HepG2 (cell line): ENCODE results near the gene DGKD. TPM values are rescaled to one million over a fixed set of nuclear protein-coding genes. Genes with fewer than 3 reads are reported as not detected.

Source experiments
- KLF13 ChIP-seq: sonication (generic); formaldehyde crosslinking; IDR thresholded peaks from 2 replicates; pipeline ENCODE4 v1.4.0; 2020; ENCODE audit warnings: mild to moderate bottlenecking, missing genetic modification reagents
- ZKSCAN8 ChIP-seq: IDR thresholded peaks from 2 replicates; pipeline ENCODE4 v1.6.1; 2016; ENCODE audit warnings: borderline replicate concordance, missing genetic modification reagents, missing compliant biosample characterization
- polyA plus RNA-seq, 8 experiments: library from polyadenylated mRNA; depleted of rRNA in 3 of 8; stranded (reverse) in 7 of 8; unstranded in 1 of 8; fragments of >200 nt; fragmentation: Illumina TruSeq in 4 of 8; extraction: Trizol in 4 of 8; gene quantifications; 2 replicates each; pipeline versions ENCODE4 v1.2.1 to v1.2.3, GENCODE V29; 2011 to 2016; ENCODE audit warnings: low read depth in 4 of 8, missing spikeins in 1 of 8, mixed read lengths in 1 of 8; ENCODE audit not compliant: insufficient read depth in 1 of 8
- total RNA-seq, 5 experiments: library from RNA; depleted of rRNA; stranded (reverse); fragments of >200 nt; fragmentation: Illumina TruSeq; extraction: Trizol; gene quantifications; 2 replicates each; pipeline ENCODE4 v1.2.3, GENCODE V29; 2016; ENCODE audit warnings: low read depth in 1 of 5
- TF ChIP-seq, protein P1 (sequence below): sonication (generic); formaldehyde crosslinking; IDR thresholded peaks from 2 replicates; pipeline ENCODE4 v1.4.0; 2020; ENCODE audit warnings: missing genetic modification reagents
- TF ChIP-seq, protein P2 (sequence below): sonication (generic); formaldehyde crosslinking; IDR thresholded peaks from 2 replicates; pipeline ENCODE4 v1.9.0; 2021; ENCODE audit warnings: missing genetic modification reagents, borderline replicate concordance

The DGKD gene
- total and polyA plus RNA-seq, 2 of the 13 experiments (the other 11 are each of a cell fraction or from before 2014, with no cell fraction given) = 24.5 to 33.2 TPM

DNA sequence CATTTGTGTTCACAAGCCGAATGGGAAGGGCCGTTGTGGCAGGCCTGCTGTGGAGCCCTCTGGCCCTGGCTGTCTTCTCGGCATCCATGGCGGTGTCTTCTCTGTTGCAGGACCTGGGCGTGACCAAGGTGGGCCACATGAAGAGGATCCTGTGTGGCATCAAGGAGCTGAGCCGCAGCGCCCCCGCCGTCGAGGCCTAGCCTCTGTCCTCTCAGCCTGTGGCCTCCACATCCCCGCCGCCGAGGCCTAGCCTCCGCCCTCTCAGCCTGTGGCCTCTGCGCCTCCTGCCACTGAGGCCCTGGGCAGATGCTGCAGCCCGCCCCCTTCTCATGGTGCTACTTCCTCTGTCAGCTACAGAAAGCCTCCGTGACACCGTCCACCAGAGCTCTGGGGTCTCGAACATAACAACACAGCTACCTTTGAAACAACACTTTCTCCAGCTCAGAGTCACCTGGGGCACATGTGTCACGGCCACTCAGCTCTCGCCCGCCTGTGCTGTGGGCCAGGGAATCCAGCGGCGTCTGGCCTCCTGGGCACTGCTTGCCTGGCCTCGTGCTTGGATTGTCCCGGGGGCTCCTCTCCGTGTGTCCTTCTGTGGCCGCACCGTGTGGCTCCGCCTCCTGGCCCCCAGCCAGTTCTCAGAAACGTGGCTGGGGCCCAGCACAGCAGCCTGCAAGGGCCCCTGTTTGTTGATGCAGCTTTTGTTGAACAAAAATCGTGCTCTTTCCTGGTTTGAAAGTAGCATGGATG, 115.1 kb downstream of the DGKD start (continued):
- TF ChIP-seq, protein P1, sequence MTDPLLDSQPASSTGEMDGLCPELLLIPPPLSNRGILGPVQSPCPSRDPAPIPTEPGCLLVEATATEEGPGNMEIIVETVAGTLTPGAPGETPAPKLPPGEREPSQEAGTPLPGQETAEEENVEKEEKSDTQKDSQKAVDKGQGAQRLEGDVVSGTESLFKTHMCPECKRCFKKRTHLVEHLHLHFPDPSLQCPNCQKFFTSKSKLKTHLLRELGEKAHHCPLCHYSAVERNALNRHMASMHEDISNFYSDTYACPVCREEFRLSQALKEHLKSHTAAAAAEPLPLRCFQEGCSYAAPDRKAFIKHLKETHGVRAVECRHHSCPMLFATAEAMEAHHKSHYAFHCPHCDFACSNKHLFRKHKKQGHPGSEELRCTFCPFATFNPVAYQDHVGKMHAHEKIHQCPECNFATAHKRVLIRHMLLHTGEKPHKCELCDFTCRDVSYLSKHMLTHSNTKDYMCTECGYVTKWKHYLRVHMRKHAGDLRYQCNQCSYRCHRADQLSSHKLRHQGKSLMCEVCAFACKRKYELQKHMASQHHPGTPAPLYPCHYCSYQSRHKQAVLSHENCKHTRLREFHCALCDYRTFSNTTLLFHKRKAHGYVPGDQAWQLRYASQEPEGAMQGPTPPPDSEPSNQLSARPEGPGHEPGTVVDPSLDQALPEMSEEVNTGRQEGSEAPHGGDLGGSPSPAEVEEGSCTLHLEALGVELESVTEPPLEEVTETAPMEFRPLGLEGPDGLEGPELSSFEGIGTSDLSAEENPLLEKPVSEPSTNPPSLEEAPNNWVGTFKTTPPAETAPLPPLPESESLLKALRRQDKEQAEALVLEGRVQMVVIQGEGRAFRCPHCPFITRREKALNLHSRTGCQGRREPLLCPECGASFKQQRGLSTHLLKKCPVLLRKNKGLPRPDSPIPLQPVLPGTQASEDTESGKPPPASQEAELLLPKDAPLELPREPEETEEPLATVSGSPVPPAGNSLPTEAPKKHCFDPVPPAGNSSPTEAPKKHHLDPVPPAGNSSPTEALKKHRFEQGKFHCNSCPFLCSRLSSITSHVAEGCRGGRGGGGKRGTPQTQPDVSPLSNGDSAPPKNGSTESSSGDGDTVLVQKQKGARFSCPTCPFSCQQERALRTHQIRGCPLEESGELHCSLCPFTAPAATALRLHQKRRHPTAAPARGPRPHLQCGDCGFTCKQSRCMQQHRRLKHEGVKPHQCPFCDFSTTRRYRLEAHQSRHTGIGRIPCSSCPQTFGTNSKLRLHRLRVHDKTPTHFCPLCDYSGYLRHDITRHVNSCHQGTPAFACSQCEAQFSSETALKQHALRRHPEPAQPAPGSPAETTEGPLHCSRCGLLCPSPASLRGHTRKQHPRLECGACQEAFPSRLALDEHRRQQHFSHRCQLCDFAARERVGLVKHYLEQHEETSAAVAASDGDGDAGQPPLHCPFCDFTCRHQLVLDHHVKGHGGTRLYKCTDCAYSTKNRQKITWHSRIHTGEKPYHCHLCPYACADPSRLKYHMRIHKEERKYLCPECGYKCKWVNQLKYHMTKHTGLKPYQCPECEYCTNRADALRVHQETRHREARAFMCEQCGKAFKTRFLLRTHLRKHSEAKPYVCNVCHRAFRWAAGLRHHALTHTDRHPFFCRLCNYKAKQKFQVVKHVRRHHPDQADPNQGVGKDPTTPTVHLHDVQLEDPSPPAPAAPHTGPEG (CRISPR knock-in tag) = no peak
- TF ChIP-seq, protein P2, sequence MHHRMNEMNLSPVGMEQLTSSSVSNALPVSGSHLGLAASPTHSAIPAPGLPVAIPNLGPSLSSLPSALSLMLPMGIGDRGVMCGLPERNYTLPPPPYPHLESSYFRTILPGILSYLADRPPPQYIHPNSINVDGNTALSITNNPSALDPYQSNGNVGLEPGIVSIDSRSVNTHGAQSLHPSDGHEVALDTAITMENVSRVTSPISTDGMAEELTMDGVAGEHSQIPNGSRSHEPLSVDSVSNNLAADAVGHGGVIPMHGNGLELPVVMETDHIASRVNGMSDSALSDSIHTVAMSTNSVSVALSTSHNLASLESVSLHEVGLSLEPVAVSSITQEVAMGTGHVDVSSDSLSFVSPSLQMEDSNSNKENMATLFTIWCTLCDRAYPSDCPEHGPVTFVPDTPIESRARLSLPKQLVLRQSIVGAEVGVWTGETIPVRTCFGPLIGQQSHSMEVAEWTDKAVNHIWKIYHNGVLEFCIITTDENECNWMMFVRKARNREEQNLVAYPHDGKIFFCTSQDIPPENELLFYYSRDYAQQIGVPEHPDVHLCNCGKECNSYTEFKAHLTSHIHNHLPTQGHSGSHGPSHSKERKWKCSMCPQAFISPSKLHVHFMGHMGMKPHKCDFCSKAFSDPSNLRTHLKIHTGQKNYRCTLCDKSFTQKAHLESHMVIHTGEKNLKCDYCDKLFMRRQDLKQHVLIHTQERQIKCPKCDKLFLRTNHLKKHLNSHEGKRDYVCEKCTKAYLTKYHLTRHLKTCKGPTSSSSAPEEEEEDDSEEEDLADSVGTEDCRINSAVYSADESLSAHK (CRISPR knock-in tag) = no peak
- TF ChIP-seq ZKSCAN8 (CRISPR knock-in tag) (no peak), KLF13 (CRISPR knock-in tag) (no peak)
- TF ChIP-seq, all 625 proteins: peak for 2
